Right kidney (tissue), 1 donor: ENCODE results near the gene HS3ST6.
"Not testable (repeated sequence)": the region's sequence is repeated elsewhere in the genome, so short reads cannot be mapped to it uniquely, and the experiment has no call there.

Experiments
- DNase-seq: peaks from one replicate; pipeline ENCODE4 v3.0.0-alpha.2; 2016

Gene HS3ST6

GRCh38 chr16:1907226-1907860 is 10.9 kb downstream of the HS3ST6 start:
- no peak for DNase-seq

GRCh38 chr16:1906846-1907165 is 11.4 kb downstream of the HS3ST6 start:
- no peak for DNase-seq

- no peak for DNase-seq
Observed at GRCh38 chr16:1906055-1906845, 12.0 kb downstream of the HS3ST6 start.

- no peak for DNase-seq
Observed at GRCh38 chr16:1903845-1904840, 14.1 kb downstream of the HS3ST6 start.

- no peak for DNase-seq
Observed at GRCh38 chr16:1903220-1903574, 15.0 kb downstream of the HS3ST6 start.

- no peak for DNase-seq
Observed at GRCh38 chr16:1902547-1903219, 15.5 kb downstream of the HS3ST6 start.

- DNase-seq: no peak
Observed at GRCh38 chr16:1900452-1900774, 17.8 kb downstream of the HS3ST6 start.

DNA sequence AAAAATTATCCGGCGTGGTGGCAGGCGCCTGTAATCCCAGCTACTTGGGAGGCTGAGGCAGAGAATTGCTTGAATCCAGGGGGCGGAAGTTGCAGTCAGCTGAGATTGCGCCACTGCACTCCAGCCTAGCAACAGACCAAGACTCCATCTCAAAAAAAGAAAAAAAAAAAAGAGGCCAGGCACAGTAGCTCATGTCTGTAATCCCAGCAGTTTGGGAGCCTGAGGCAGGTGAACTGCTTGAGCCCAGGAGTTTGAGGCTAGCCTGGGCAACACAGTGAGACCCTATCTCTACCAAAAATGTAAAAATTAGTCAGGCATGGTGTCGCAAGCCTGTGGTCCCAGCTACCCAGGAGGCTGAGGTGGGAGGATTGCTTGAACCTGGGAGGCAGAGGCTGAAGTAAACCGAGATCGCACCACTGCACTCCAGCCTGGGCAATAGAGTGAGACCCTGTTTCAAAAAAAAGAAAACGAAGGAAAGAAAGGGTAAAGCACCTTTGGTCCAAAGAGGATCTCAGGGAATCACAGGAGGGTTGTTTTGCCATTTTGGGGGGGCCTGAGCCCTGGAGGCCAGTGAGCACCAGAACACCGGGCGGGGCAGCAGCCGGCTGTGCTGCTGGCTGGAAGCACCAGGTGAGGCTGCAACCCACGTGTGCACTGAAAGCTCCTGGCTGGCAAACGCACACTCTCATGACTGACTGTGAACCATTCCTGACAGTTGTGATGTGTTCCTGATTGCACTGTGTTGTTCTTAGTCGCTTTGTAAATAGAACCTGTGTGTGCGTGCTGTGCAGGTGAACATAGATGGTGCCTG is 18.4 kb downstream of the HS3ST6 start:
- no peak for DNase-seq

DNA sequence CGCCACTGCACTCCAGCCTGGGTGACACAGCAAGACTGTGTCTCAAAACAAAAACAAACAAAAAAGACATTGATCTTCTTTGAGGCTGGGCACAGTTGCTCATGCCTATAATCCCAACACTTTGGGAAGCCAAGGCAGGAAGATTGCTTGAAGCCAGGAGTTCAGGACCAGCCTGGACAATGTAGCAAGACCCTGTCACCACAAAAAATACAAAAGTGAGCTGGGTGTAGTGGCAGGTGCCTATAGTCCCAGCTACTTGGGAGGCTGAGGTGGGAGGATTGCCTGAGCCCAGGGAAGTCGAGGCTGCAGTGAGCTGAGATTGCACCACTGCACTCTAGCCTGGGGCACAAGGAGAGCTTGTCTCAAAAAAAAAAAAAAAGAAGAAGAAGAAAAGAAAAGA is 20.5 kb downstream of the HS3ST6 start:
- DNase-seq: not testable (repeated sequence)

DNA sequence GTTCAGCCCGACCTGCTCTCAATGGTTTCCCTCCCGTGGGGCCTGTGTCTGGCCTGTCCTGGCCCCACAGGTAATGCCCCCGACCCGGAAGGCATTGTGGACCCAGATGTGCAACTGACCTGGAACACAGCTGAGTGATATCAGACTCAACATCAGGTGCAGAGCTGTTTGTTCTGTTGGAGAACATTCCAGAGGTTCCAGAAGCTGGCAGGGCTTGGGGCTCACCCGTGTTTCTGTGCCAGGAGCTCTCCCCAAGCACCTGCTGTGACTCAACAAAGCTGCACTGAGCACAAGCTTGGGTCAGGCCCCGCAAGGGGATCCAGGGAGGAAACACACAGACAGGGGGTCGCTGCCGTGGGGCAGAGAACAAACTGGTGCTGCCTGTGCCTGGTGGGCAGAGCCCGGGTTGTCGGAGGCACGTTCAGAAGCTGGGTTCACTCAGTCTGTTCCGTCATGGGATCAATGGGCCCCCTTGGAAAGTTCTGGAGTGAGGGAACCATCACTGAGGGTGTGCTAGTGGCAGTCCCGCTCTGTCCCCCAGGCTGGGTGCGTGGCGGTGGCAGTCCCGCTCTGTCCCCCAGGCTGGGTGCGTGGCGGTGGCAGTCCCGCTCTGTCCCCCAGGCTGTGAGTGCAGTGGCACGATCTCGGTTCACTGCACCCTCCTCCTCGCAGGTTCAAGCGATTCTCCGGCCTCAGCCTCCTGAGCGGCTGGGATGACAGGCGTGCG is 22.1 kb downstream of the HS3ST6 start:
- DNase-seq: no peak

GRCh38 chr16:1895068-1895467 is 23.1 kb downstream of the HS3ST6 start:
- DNase-seq: no peak

DNA sequence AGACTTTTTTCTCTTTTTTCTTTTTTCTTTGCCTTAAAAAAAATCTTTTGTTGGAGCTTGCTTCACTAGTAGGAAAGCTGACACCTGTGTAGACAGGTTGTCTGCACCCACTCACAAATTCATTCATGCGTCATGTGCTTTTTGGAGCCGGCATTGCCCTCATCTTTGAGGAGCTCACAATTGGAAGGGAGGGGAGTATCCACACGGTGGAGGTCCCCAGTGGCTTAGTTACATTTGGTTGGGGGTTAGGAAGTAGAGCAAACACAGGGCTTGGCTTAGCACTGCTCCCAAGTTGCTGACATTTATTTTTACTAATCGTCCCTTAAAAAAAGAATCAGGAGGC is 27.5 kb downstream of the HS3ST6 start:
- DNase-seq: no peak

GRCh38 chr16:1890024-1890707 is 28.0 kb downstream of the HS3ST6 start:
- DNase-seq: no peak

DNA sequence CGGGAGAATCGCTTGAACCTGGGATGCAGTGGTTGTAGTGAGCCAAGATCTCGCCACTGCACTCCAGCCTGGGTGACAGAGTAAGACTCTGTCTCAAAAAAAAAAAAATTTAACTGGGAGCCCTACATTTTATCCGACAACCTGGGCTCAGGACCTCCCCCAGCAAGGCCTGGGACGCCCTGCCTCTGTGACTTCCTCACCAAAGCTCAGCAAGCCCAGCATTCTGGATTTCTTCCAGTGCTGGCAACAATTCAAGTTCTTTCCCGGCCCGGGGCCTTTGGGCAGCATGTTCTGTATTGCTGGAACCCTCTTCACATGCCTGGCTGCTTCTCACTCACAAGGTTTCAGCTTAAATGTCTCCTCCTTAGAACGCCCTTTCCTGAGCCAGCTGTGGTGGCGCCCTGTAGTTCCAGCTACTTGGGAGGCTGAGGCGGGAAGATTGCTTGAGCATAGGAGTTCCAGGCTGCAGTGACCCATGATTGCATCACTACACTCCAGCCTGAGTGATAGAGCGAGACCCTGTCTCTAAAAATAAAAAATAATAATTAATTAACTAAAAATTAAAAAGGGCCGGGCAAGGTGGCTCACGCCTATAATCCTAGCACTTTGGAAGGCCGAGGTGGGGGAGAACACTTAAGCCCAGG is 30.4 kb downstream of the HS3ST6 start:
- DNase-seq: no peak

DNA sequence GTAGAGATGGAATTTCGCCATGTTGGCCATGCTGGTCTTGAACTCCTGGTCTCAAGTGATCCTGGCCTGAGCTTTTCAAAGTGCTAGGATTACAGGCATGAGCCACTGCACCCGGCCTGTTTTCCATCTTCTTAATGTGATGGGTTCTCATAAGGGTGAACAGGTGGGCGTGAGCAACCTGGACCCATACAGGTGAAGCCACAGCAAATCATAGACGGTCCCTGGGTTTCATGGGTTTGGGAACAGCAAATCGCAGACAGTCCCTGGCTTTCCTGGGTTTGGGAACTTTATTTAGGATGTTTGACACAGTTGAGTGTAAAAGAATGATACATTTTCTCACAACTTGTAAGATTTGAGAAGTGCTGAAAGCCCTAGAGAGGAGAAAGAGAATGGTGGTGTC is 33.3 kb downstream of the HS3ST6 start:
- no peak for DNase-seq

DNA sequence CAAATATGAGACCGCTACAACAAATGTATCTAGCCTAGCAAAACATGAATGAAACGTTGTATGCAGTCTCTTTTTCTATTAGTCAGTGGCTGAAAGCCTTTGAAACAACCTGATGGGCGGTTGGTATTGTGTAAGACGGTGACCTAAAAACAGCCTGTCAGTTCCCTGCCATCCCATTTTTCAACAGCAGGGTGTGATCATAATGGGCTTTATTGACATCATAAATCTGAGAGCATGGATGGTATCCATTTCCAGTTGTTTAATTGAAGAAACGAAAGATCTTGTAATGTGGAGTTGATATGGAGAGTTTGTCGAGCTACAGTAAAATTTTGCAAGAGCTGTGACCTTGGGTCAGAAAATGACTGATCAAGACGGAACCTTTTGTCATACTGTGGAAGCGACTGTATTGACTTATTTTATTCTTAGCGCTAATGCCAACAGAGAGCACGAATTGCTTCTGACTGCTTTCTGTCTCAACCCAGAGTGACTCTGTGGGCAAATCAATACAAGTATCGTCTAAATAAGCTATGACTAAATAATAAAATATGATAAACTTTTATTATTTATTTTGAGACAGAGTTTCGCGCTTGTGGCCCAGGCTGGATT is 34.0 kb downstream of the HS3ST6 start:
- no peak for DNase-seq

- not testable (repeated sequence) for DNase-seq
Observed at GRCh38 chr16:1881172-1881571, 37.0 kb downstream of the HS3ST6 start.

GRCh38 chr16:1879477-1879876 is 38.7 kb downstream of the HS3ST6 start:
- no peak for DNase-seq

- no peak for DNase-seq
Observed at GRCh38 chr16:1878256-1878655, 40.0 kb downstream of the HS3ST6 start.

- DNase-seq: no peak
Observed at GRCh38 chr16:1877804-1878203, 40.4 kb downstream of the HS3ST6 start.
